ENCODE results near the gene NONO.

GRCh38 chrX:71236836-71237235, 46.6 kb upstream of the NONO start:
- TF ChIP-seq POLR2AphosphoS5 (IDR thresholded peaks at IDR 0.05), result no peak
- no peak for TF ChIP-seq CTCF (IDR thresholded peaks at IDR 0.05)
